Endodermal cell (in vitro differentiated cells): ENCODE results near the gene PAGR1. TPM values are rescaled to one million over a fixed set of nuclear protein-coding genes. Genes with fewer than 3 reads are reported as not detected.

Source experiments
- DNase-seq: peaks from one replicate; pipeline ENCODE4 v3.0.0-alpha.2; 2017
- H3K27ac ChIP-seq: 2 replicates; pipeline ENCODE4 v1.5.1; 2013; ENCODE audit warnings: mild to moderate bottlenecking, low read depth, low read length, moderate library complexity
- H3K27me3 ChIP-seq: 2 replicates; pipeline ENCODE4 v1.6.1; 2013; ENCODE audit warnings: mild to moderate bottlenecking, low read length, moderate library complexity; ENCODE audit not compliant: insufficient read depth, control insufficient read depth, poor library complexity, severe bottlenecking
- H3K36me3 ChIP-seq: 2 replicates; pipeline ENCODE4 v1.7.0; 2013; ENCODE audit warnings: mild to moderate bottlenecking, low read length, moderate library complexity; ENCODE audit not compliant: control insufficient read depth, insufficient read depth
- H3K4me1 ChIP-seq: one replicate; pipeline ENCODE4 v1.7.0; 2013; ENCODE audit warnings: low read length; ENCODE audit not compliant: control insufficient read depth, insufficient read depth
- H3K4me3 ChIP-seq: 2 replicates; pipeline ENCODE4 v1.5.1; 2013; ENCODE audit warnings: mild to moderate bottlenecking, low read length, moderate library complexity
- H3K9ac ChIP-seq: 2 replicates; pipeline ENCODE4 v1.6.1; 2013; ENCODE audit warnings: mild to moderate bottlenecking, low read length, moderate library complexity; ENCODE audit not compliant: poor library complexity, severe bottlenecking; ENCODE audit errors: extremely low read depth
- H3K9me3 ChIP-seq: 2 replicates; pipeline ENCODE4 v1.6.1; 2013; ENCODE audit warnings: mild to moderate bottlenecking, low read length, moderate library complexity; ENCODE audit not compliant: control insufficient read depth
- H3K27ac Mint-ChIP-seq: 2 replicates; pipeline ENCODE4 v1.8.0; 2020; ENCODE audit warnings: mixed read lengths
- H3K27me3 Mint-ChIP-seq: 2 replicates; pipeline ENCODE4 v1.8.0; 2021; ENCODE audit warnings: mild to moderate bottlenecking, mixed read lengths; ENCODE audit not compliant: insufficient read depth
- H3K36me3 Mint-ChIP-seq: 2 replicates; pipeline ENCODE4 v1.8.0; 2020; ENCODE audit warnings: low read depth, mixed read lengths
- H3K4me1 Mint-ChIP-seq: 2 replicates; pipeline ENCODE4 v1.8.0; 2020; ENCODE audit warnings: mixed read lengths
- H3K4me3 Mint-ChIP-seq: 2 replicates; pipeline ENCODE4 v1.8.0; 2020; ENCODE audit warnings: mild to moderate bottlenecking, moderate library complexity, mixed read lengths
- H3K9me3 Mint-ChIP-seq: 2 replicates; pipeline ENCODE4 v1.8.0; 2020; ENCODE audit warnings: mild to moderate bottlenecking, mixed read lengths
- WGBS, 2 experiments: methylation state at CpG; one replicate each; pipeline versions ENCODE4 v1.1.5 to v1.1.7; 2013; ENCODE audit warnings: missing lambda C conversion rate in 2 of 2, mixed read lengths in 1 of 2; ENCODE audit not compliant: insufficient coverage in 1 of 2, insufficient read length in 1 of 2; 5-methylcytosine and 5-hydroxymethylcytosine counted together
- total RNA-seq, 2 donors: library from RNA; stranded (reverse); fragmentation: NEBNext Ultra II Directional in 1 of 2; extraction: Animal tissue kit (Norgen Biotek cat#: 25700) in 1 of 2; gene quantifications; 2 replicates in 1 of 2; 3 replicates in 1 of 2; pipeline ENCODE4 v1.2.1, GENCODE V29; 2021
- TF ChIP-seq, protein P1 (sequence below): fragments of 200-600 bp; sonication (generic); conservative IDR thresholded peaks from 2 replicates; pipeline ENCODE4 v1.5.0; 2021; ENCODE audit warnings: antibody characterized with exemption, mild to moderate bottlenecking

The PAGR1 gene
- total RNA-seq, 2 donors from 2014 or later = 43.0 to 65.7 TPM

DNA sequence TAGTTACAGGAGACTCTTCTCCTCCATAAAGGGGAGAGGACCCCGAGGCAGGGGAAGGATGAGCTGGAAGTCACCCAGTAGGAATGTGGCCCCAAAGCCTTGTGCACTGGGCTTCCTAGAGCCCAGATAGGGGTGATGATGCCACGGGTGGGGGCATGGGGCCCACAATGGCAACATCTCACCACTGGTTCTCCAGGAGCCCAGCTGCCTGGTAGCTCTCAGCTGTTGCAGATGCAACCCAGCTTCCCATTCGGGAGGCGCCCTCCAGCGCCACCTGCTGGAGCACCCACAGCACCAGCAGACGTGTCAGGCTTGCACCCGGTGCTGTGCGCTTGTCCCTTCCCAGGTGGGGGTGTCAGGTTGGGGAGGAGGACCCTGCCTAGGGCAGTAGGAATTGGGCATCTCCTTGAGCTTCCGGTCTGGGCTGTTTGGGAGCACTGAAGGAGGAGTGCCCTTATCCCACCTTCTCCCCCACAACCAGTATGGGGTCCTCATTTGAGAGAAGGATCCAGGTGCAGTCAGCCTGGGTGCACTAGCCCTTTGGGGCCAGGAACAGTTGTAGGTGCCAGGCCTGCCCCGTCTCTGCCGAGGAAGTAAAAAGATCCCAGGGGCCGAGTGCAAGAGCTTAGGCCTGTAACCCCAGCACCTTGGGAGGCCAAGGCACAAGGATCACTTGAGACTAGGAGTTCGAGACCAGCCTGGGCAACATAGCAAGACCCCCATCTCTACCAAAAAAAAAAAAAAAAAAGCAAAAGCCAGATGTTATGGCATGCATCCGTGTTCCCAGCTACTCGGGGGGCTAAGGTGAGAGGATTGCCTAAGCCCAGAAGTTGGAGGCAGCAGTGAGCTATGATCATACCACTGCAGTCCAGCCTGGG lies 32.7 kb downstream of the PAGR1 start:
- TF ChIP-seq, protein P1, sequence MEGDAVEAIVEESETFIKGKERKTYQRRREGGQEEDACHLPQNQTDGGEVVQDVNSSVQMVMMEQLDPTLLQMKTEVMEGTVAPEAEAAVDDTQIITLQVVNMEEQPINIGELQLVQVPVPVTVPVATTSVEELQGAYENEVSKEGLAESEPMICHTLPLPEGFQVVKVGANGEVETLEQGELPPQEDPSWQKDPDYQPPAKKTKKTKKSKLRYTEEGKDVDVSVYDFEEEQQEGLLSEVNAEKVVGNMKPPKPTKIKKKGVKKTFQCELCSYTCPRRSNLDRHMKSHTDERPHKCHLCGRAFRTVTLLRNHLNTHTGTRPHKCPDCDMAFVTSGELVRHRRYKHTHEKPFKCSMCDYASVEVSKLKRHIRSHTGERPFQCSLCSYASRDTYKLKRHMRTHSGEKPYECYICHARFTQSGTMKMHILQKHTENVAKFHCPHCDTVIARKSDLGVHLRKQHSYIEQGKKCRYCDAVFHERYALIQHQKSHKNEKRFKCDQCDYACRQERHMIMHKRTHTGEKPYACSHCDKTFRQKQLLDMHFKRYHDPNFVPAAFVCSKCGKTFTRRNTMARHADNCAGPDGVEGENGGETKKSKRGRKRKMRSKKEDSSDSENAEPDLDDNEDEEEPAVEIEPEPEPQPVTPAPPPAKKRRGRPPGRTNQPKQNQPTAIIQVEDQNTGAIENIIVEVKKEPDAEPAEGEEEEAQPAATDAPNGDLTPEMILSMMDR = peak; percentile 97

DNA sequence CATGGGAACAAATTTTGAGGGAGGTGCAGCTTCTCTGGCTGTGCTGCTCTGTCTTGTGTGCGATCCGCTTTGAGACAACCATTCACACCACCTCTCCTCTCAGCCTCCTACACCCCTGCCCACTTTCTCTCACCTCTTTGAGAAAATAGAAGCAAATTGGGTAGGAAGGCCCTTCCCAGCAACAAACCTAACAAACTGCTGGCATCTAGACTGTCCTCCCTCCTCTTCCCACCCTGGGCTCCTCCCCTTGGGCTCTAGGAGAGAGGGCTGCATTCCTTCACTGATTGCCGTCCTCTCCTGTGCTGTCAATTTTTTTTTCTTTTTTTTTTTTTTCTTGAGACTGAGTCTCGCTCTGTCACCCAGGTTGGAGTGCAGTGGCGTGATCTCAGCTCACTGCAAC lies 33.6 kb downstream of the PAGR1 start:
- Histone ChIP-seq H3K9me3 (no peaks in the 10 kb centered on the region), H3K4me3 (no peak overlapping the region), H3K27ac (no peak overlapping the region), H3K4me1 (peaks cover 4% of the 10 kb centered on the region), H3K27me3 (no peaks in the 10 kb centered on the region), H3K9ac (peak overlapping the region; percentile 5), H3K36me3 (no peaks in the 10 kb centered on the region)
- Mint-ChIP-seq H3K9me3 (no peaks in the 10 kb centered on the region), H3K27me3 (no peaks in the 10 kb centered on the region), H3K4me1 (peaks cover 7% of the 10 kb centered on the region), H3K36me3 (no peaks in the 10 kb centered on the region), H3K27ac (peak overlapping the region; percentile 88), H3K4me3 (no peak overlapping the region)
- TF ChIP-seq, protein P1 = no peak
- DNase-seq = peak; percentile 84
- 68 to 69% methylated on average over 2 to 5 of the region's 5 CpGs for WGBS, 2 experiments

More for the DNA sequence above, 32.7 kb downstream of the PAGR1 start:
- Mint-ChIP-seq H3K4me1 (peaks cover 7% of the 10 kb centered on the region), H3K27ac (peak overlapping the region; percentile 64), H3K27me3 (no peaks in the 10 kb centered on the region), H3K9me3 (no peaks in the 10 kb centered on the region), H3K4me3 (no peak overlapping the region), H3K36me3 (no peaks in the 10 kb centered on the region)
- WGBS, 2 experiments = 65 to 81% methylated on average over 10 to 15 of the region's 15 CpGs
- peak; percentile 93 for DNase-seq
- Histone ChIP-seq H3K36me3 (no peaks in the 10 kb centered on the region), H3K9ac (no peak overlapping the region), H3K9me3 (no peaks in the 10 kb centered on the region), H3K27me3 (no peaks in the 10 kb centered on the region), H3K4me3 (no peak overlapping the region), H3K27ac (no peak overlapping the region), H3K4me1 (peaks cover 4% of the 10 kb centered on the region)

DNA sequence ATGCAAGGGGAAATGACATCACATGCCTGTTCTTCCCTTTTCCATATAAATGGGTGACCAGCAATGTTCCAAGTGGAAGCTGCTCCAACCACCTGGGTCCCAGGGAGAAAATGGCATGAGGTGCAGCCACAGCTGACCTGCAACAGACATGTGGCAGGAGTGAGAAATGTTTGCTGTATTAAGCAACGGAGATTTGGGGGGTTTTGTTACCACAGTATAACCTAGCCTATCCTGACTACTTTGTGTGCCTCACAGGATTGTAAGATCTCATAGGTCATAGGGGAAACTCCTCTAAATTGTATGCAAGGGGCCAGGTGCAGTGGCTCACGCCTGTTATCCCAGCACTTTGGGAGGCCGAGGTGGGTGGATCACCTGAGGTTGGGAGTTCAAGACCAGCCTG lies 35.0 kb downstream of the PAGR1 start:
- 100% methylated on average over 3 of the region's 3 CpGs; no CpG with 5 or more reads in 1 of the 2 experiments for WGBS, 2 experiments
- no peak overlapping the region for H3K27ac ChIP-seq
- TF ChIP-seq, protein P1 = no peak
- no peak for DNase-seq
- H3K4me3 Mint-ChIP-seq = no peak overlapping the region
- no peaks in the 10 kb centered on the region for H3K27me3 ChIP-seq
- H3K27me3 Mint-ChIP-seq = no peaks in the 10 kb centered on the region
- H3K4me3 ChIP-seq = no peak overlapping the region
- no peak overlapping the region for H3K27ac Mint-ChIP-seq
- H3K9ac ChIP-seq = no peak overlapping the region
- no peaks in the 10 kb centered on the region for H3K9me3 ChIP-seq
- no peaks in the 10 kb centered on the region for H3K36me3 ChIP-seq
- H3K9me3 Mint-ChIP-seq = no peaks in the 10 kb centered on the region
- peaks cover 4% of the 10 kb centered on the region for H3K4me1 ChIP-seq
- peaks cover 7% of the 10 kb centered on the region for H3K4me1 Mint-ChIP-seq
- H3K36me3 Mint-ChIP-seq = no peaks in the 10 kb centered on the region
